Measurements from ENCODE around the gene IL1RAP. TPM values are rescaled to one million over a fixed set of nuclear protein-coding genes. Genes with fewer than 3 reads are reported as not detected.
"Not testable (repeated sequence)": the region's sequence is repeated elsewhere in the genome, so short reads cannot be mapped to it uniquely, and the experiment has no call there.

Gene IL1RAP, protein sequence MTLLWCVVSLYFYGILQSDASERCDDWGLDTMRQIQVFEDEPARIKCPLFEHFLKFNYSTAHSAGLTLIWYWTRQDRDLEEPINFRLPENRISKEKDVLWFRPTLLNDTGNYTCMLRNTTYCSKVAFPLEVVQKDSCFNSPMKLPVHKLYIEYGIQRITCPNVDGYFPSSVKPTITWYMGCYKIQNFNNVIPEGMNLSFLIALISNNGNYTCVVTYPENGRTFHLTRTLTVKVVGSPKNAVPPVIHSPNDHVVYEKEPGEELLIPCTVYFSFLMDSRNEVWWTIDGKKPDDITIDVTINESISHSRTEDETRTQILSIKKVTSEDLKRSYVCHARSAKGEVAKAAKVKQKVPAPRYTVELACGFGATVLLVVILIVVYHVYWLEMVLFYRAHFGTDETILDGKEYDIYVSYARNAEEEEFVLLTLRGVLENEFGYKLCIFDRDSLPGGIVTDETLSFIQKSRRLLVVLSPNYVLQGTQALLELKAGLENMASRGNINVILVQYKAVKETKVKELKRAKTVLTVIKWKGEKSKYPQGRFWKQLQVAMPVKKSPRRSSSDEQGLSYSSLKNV
- 10 to 100 TPM; 15.4 to 26.0 TPM for total RNA-seq
- polyA plus RNA-seq (ENCODE audit: insufficient read length in 2 of 2) = 10 to 100 TPM; 16.9 to 26.7 TPM
- long read RNA-seq, donor 1, full-length matches to known transcripts = 3 of 3 reads
- long read RNA-seq, donor 1, partial matches to known transcripts = 0 of 3 reads
- long read RNA-seq, donor 1, other reads (novel, unspliced or antisense) = 0 of 3 reads
- long read RNA-seq, donor 2, full-length matches to known transcripts = 2 of 2 reads
- long read RNA-seq, donor 2, partial matches to known transcripts = 0 of 2 reads
- long read RNA-seq, donor 2, other reads (novel, unspliced or antisense) = 0 of 2 reads
- long read RNA-seq, donor 3, full-length matches to known transcripts = 2 of 2 reads
- long read RNA-seq, donor 3, partial matches to known transcripts = 0 of 2 reads
- long read RNA-seq, donor 3, other reads (novel, unspliced or antisense) = 0 of 2 reads
- long read RNA-seq, donor 4, full-length matches to known transcripts = 4 of 4 reads
- long read RNA-seq, donor 4, partial matches to known transcripts = 0 of 4 reads
- long read RNA-seq, donor 4, other reads (novel, unspliced or antisense) = 0 of 4 reads

DNA sequence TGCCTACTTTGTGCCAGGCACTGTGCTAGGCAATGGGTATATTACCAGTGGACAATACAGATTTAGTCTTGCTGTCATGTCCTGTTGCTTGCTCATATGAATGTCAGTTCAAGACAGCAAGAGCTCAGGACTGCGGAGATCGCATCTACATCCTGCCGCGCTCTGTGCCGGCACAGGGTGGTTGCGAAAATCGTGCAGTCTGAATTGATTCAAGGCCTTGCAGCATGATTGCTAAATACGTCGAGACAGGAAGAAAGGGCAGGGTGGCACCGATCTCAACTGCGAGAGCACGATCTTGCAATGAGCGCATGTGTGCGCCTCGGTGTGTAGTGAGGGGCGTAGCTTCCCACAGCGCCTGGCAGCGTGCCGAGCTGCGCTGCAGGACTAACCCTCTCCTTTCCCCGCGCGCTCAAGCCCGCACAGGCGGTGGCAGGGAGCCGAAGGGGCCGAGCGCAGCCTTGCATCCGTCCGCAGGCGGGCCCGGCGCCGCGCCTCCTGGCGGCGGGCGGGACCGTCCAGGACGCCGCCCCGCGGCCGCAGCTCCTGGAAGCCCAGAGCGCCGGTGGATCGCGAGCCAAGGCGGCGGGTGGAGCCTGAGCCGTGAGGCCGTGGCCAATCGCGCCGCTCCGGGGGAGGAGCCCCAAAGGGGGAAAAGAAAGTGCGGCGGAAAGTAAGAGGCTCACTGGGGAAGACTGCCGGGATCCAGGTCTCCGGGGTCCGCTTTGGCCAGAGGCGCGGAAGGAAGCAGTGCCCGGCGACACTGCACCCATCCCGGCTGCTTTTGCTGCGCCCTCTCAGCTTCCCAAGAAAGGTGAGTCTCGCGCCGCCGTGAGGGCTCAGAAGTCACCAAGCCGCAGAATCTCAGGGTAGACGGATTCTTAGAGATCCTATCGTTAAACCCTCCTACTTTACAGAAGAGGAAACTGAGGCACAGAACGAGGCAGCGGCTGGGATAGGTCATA is at the start of gene IL1RAP:
Gene IL1RAP, plus strand, starts transcription at position 677 of the 962 bp plus-strand sequence. CDS start 50,205 bp downstream, outside the sequence.
- WGBS (ENCODE audit: insufficient coverage) = 0% methylated on average over 73 of the region's 76 CpGs
- H3K9me3 ChIP-seq (ENCODE audit: control insufficient read depth, insufficient read depth, low read length) = no peaks in the 10 kb centered on the region
- H3K36me3 ChIP-seq (ENCODE audit: control insufficient read depth, insufficient read depth, low read length) = no peaks in the 10 kb centered on the region
- peak; percentile 76 to 97 (median 84) for DNase-seq (ENCODE audit: low read depth in 4 of 6, low spot score in 6 of 6)
- H3K27me3 ChIP-seq (ENCODE audit: control insufficient read depth, insufficient read depth, low read length) = no peaks in the 10 kb centered on the region
- H3K27ac ChIP-seq (ENCODE audit: low read depth, low read length) = peak within 1 kb of the TSS; percentile 82
- H3K4me1 ChIP-seq (ENCODE audit: control insufficient read depth, insufficient read depth, low read length) = peaks cover 3% of the 10 kb centered on the region
- peak within 1 kb of the TSS; percentile 89 for H3K4me3 ChIP-seq (ENCODE audit: low read depth, low read length)

DNA sequence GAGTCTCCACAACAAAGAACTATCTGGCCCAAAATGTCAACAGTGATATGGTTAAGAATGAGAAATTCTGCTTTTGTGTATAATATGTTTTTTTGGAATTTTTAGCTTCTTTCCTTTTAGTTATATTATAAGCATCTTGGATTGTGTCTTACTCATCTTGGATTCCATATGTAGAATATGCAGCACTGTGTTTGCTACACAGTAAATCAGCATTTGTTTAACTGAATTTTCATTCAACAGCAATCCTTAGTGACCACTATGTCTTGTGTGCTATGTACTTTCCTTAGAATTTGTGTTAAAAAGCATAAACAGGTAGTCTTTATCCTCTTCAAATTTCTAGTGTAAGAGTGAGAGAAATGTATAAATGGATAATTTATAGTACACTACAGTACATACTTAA is 46.0 kb upstream of the IL1RAP start:
- Histone ChIP-seq H3K36me3 (ENCODE audit: control insufficient read depth, insufficient read depth, low read length) (no peaks in the 10 kb centered on the region), H3K4me1 (ENCODE audit: control insufficient read depth, insufficient read depth, low read length) (no peaks in the 10 kb centered on the region), H3K9me3 (ENCODE audit: control insufficient read depth, insufficient read depth, low read length) (no peaks in the 10 kb centered on the region), H3K4me3 (ENCODE audit: low read depth, low read length) (no peak overlapping the region), H3K27ac (ENCODE audit: low read depth, low read length) (no peak overlapping the region), H3K27me3 (ENCODE audit: control insufficient read depth, insufficient read depth, low read length) (no peaks in the 10 kb centered on the region)
- no peak for DNase-seq (ENCODE audit: low read depth in 4 of 6, low spot score in 6 of 6)

DNA sequence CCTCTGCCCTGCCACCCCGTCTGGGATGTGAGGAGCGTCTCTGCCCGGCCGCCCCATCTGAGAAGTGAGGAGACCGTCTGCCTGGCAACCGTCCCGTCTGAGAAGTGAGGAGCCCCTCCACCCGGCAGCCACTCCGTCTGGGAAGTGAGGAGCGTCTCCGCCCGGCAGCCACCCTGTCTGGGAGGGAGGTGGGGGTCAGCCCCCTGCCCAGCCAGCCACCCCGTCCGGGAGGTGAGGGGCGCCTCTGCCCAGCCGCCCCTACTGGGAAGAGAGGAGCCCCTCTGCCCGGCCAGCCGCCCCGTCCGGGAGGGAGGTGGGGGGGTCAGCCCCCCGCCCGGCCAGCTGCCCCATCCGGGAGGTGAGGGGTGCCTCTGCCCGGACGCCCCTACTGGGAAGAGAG is 40.6 kb upstream of the IL1RAP start:
- DNase-seq (ENCODE audit: low read depth in 4 of 6, low spot score in 6 of 6); H3K27me3 ChIP-seq (ENCODE audit: control insufficient read depth, insufficient read depth, low read length); H3K4me3 ChIP-seq (ENCODE audit: low read depth, low read length); H3K36me3 ChIP-seq (ENCODE audit: control insufficient read depth, insufficient read depth, low read length); H3K9me3 ChIP-seq (ENCODE audit: control insufficient read depth, insufficient read depth, low read length); H3K4me1 ChIP-seq (ENCODE audit: control insufficient read depth, insufficient read depth, low read length); H3K27ac ChIP-seq (ENCODE audit: low read depth, low read length): not testable (repeated sequence)
- WGBS (ENCODE audit: insufficient coverage) = 98% methylated on average over 9 of the region's 25 CpGs

DNA sequence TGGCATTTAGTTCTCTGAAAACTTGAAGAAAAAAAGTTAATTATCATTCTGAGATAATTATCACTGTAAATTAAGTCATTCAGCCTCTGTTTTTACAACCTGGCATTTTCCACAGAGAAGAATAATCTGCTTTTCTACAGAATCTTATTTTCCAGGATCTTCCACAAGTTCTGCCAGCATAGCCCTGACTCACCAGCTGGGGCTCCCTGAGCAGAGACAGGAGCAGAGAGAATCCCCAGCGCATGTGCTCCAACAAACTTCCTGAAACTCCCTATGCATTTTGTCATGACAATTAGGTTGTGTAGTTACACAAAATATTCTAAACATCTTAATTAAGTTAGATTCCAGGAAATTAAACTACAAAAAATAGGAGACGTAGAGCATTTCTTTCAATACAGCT is 32.1 kb upstream of the IL1RAP start:
- no peak overlapping the region for H3K4me3 ChIP-seq (ENCODE audit: low read depth, low read length)
- no peak for DNase-seq (ENCODE audit: low read depth in 4 of 6, low spot score in 6 of 6)
- no peaks in the 10 kb centered on the region for H3K9me3 ChIP-seq (ENCODE audit: control insufficient read depth, insufficient read depth, low read length)
- H3K27ac ChIP-seq (ENCODE audit: low read depth, low read length) = no peak overlapping the region
- H3K27me3 ChIP-seq (ENCODE audit: control insufficient read depth, insufficient read depth, low read length) = no peaks in the 10 kb centered on the region
- no peaks in the 10 kb centered on the region for H3K4me1 ChIP-seq (ENCODE audit: control insufficient read depth, insufficient read depth, low read length)
- WGBS (ENCODE audit: insufficient coverage) = no CpG with 5 or more reads among the region's 2 CpGs
- H3K36me3 ChIP-seq (ENCODE audit: control insufficient read depth, insufficient read depth, low read length) = no peaks in the 10 kb centered on the region

DNA sequence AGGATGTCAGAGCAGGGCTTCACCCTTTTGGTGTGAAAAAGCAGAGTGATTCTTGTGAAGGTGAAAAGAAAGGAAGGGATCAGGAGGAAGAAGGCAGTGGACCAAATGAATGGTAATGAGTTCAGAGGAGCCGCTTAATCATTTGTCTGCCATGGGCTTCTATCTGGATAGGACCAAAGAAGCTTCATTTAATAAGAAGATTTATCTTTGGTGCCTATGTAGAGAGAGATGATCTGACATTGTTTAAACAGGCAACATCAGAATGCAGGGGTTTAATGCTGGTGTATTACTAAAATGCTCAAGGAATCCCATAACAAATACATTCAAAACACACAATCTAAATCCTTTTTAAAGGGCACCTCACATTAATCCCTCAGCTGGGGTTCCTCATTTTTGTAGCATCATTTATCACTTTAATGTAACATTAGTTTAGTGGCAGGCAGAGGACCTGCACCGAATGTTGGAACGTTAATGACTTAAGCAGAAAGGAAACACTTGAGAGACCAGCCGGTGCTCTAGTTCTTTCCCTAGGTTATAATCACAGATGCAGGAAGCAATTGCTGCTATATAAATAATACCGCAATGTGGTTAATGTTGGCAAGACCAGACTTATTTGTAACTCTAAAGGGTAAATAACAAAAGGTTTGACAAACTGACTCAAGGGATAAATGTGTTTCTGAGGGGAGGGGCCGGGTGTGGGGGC is 27.9 kb upstream of the IL1RAP start:
- no peaks in the 10 kb centered on the region for H3K27me3 ChIP-seq (ENCODE audit: control insufficient read depth, insufficient read depth, low read length)
- no peak overlapping the region for H3K4me3 ChIP-seq (ENCODE audit: low read depth, low read length)
- WGBS (ENCODE audit: insufficient coverage) = 17% methylated on average over 1 of the region's 6 CpGs
- H3K9me3 ChIP-seq (ENCODE audit: control insufficient read depth, insufficient read depth, low read length) = no peaks in the 10 kb centered on the region
- peak in 1 of 6 donors; percentile 78 for DNase-seq (ENCODE audit: low read depth in 4 of 6, low spot score in 6 of 6)
- no peaks in the 10 kb centered on the region for H3K36me3 ChIP-seq (ENCODE audit: control insufficient read depth, insufficient read depth, low read length)
- H3K27ac ChIP-seq (ENCODE audit: low read depth, low read length) = no peak overlapping the region
- no peaks in the 10 kb centered on the region for H3K4me1 ChIP-seq (ENCODE audit: control insufficient read depth, insufficient read depth, low read length)

DNA sequence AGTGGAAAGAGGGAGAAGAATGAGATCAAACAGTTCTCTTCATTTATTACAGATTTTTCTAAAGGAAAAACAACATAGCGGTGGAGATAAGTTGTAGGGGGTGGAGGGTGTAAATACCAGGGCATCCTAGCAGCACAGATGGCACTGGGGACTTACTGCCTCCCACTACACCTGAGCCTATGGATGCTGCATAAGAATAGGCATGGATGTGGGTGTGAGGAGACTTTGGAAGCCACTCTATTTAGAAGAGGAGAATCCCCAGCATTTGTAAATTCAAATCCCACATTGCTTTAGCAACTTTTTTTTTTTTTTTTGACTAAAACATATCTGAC is 27.4 kb upstream of the IL1RAP start:
- no peaks in the 10 kb centered on the region for H3K27me3 ChIP-seq (ENCODE audit: control insufficient read depth, insufficient read depth, low read length)
- H3K4me1 ChIP-seq (ENCODE audit: control insufficient read depth, insufficient read depth, low read length) = no peaks in the 10 kb centered on the region
- WGBS (ENCODE audit: insufficient coverage) = no CpG with 5 or more reads among the region's 1 CpG
- no peaks in the 10 kb centered on the region for H3K36me3 ChIP-seq (ENCODE audit: control insufficient read depth, insufficient read depth, low read length)
- H3K9me3 ChIP-seq (ENCODE audit: control insufficient read depth, insufficient read depth, low read length) = no peaks in the 10 kb centered on the region
- no peak overlapping the region for H3K27ac ChIP-seq (ENCODE audit: low read depth, low read length)
- no peak overlapping the region for H3K4me3 ChIP-seq (ENCODE audit: low read depth, low read length)
- DNase-seq (ENCODE audit: low read depth in 4 of 6, low spot score in 6 of 6) = no peak

DNA sequence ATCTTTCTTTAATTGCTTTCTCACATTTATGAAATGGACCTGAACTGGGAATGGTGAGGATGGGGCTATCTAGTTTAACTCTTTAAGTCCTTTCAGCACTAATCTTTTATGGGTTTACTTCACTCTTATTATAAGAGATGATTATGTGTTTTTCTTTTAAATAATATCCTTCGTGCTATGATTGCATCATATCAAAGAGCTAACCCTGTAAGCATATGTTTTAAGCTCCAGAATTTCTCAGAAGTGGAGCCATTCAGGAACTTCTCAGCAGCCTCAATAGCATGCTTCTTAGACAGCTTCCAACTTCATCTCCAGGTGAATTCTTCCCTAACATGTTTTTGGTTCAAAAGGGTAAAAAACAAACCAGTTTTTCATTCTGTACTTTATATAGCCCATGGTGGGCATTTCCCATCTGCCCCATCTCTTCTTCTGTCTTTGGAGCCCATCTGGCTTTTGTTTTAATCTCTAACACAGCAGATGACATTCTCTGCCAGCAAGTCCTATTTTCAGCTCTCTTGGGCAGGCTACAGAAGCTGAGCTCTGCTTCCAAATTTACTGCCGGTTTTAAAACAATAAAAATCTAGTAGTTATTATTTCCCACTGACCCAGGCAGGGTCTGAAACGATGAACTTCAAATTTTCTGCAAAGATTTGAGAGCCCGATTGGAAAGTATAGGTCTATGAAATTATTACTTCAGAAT is 26.8 kb upstream of the IL1RAP start:
- DNase-seq (ENCODE audit: low read depth in 4 of 6, low spot score in 6 of 6) = no peak
- no CpG with 5 or more reads among the region's 4 CpGs for WGBS (ENCODE audit: insufficient coverage)

DNA sequence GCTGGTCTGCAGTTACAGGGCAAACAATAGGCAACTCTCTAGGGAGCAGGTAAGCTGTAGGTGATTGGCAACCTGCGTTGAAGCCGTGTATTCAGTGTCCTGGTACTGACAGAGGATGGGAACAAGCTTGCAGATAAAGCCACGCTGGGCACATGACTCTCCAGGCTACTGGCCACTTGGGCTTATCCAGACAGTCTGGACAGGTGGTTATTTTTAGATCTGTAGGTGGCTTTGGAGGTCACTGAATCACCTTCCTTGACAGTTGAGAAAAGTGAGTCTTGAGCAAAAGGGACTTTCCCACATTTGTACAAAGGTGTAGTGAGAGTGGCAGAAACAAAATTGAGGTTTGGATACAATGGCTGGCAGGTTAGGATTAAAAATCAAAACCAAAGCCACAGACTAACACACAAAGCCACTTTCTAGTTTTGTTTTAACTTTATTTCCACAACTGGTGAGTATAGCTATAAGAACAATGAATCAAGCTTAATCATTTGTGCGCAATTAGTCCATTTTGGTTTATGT is 22.3 kb upstream of the IL1RAP start:
- H3K27ac ChIP-seq (ENCODE audit: low read depth, low read length) = no peak overlapping the region
- WGBS (ENCODE audit: insufficient coverage) = 80% methylated on average over 3 of the region's 4 CpGs
- no peaks in the 10 kb centered on the region for H3K4me1 ChIP-seq (ENCODE audit: control insufficient read depth, insufficient read depth, low read length)
- no peak overlapping the region for H3K4me3 ChIP-seq (ENCODE audit: low read depth, low read length)
- no peak for DNase-seq (ENCODE audit: low read depth in 4 of 6, low spot score in 6 of 6)
- no peaks in the 10 kb centered on the region for H3K36me3 ChIP-seq (ENCODE audit: control insufficient read depth, insufficient read depth, low read length)
- no peaks in the 10 kb centered on the region for H3K27me3 ChIP-seq (ENCODE audit: control insufficient read depth, insufficient read depth, low read length)
- no peaks in the 10 kb centered on the region for H3K9me3 ChIP-seq (ENCODE audit: control insufficient read depth, insufficient read depth, low read length)

More for the DNA sequence above, 26.8 kb upstream of the IL1RAP start:
- no peaks in the 10 kb centered on the region for H3K4me1 ChIP-seq (ENCODE audit: control insufficient read depth, insufficient read depth, low read length)
- H3K9me3 ChIP-seq (ENCODE audit: control insufficient read depth, insufficient read depth, low read length) = no peaks in the 10 kb centered on the region
- no peak overlapping the region for H3K27ac ChIP-seq (ENCODE audit: low read depth, low read length)
- no peak overlapping the region for H3K4me3 ChIP-seq (ENCODE audit: low read depth, low read length)
- H3K36me3 ChIP-seq (ENCODE audit: control insufficient read depth, insufficient read depth, low read length) = no peaks in the 10 kb centered on the region
- H3K27me3 ChIP-seq (ENCODE audit: control insufficient read depth, insufficient read depth, low read length) = no peaks in the 10 kb centered on the region

Measured in spinal cord (tissue), 10 donors.